Neural progenitor cell (in vitro differentiated cells): Measurements from ENCODE around the gene PABPC3. TPM values are rescaled to one million over a fixed set of nuclear protein-coding genes. Genes with fewer than 3 reads are reported as not detected.

ENCODE experiments used
- DNase-seq: peaks from one replicate; pipeline ENCODE4 v3.0.0-alpha.2; 2016; ENCODE audit warnings: low spot score
- H2AFZ ChIP-seq: fragments of 200-600 bp; sonication (generic); replicated peaks from 2 replicates; pipeline ENCODE4 v1.6.1; 2016; ENCODE audit warnings: antibody characterized with exemption
- H3F3A ChIP-seq: fragments of 200-600 bp; sonication (generic); 2 replicates; pipeline ENCODE4 v1.6.1; 2016; ENCODE audit warnings: antibody characterized with exemption, low read depth
- H3K27ac ChIP-seq: fragments of 200-600 bp; sonication (generic); 2 replicates; pipeline ENCODE4 v1.5.1; 2016; ENCODE audit warnings: mild to moderate bottlenecking
- H3K27me3 ChIP-seq: fragments of 200-600 bp; sonication (generic); 2 replicates; pipeline ENCODE4 v1.6.1; 2016; ENCODE audit warnings: mild to moderate bottlenecking, moderate library complexity
- H3K36me3 ChIP-seq: fragments of 200-600 bp; sonication (generic); 2 replicates; pipeline ENCODE4 v1.5.1; 2016
- H3K4me1 ChIP-seq: fragments of 200-600 bp; sonication (generic); 2 replicates; pipeline ENCODE4 v1.6.1; 2016; ENCODE audit warnings: mixed run types
- H3K4me2 ChIP-seq: fragments of 200-600 bp; sonication (generic); 2 replicates; pipeline ENCODE4 v1.6.1; 2016
- H3K4me3 ChIP-seq: fragments of 200-600 bp; sonication (generic); 2 replicates; pipeline ENCODE4 v1.5.1; 2016
- H3K79me2 ChIP-seq: fragments of 200-600 bp; sonication (generic); 2 replicates; pipeline ENCODE4 v1.6.1; 2016; ENCODE audit warnings: low read depth
- H3K9ac ChIP-seq: fragments of 200-600 bp; sonication (generic); 2 replicates; pipeline ENCODE4 v1.6.1; 2016
- H3K9me3 ChIP-seq: fragments of 200-600 bp; sonication (generic); 2 replicates; pipeline ENCODE4 v1.5.1; 2016; ENCODE audit warnings: low read depth
- H4K20me1 ChIP-seq: fragments of 200-600 bp; sonication (generic); 2 replicates; pipeline ENCODE4 v1.6.1; 2016; ENCODE audit warnings: low read depth
- H3K27ac Mint-ChIP-seq: 3 replicates; pipeline ENCODE4 v1.8.0; 2021; ENCODE audit warnings: mixed read lengths
- H3K27me3 Mint-ChIP-seq: 2 replicates; pipeline ENCODE4 v1.8.0; 2022; ENCODE audit warnings: low read depth, mild to moderate bottlenecking, inconsistent platforms, moderate library complexity, mixed read lengths; ENCODE audit not compliant: insufficient read depth
- H3K36me3 Mint-ChIP-seq: 3 replicates; pipeline ENCODE4 v1.8.0; 2021; ENCODE audit warnings: mixed read lengths
- H3K4me1 Mint-ChIP-seq: 3 replicates; pipeline ENCODE4 v1.8.0; 2021; ENCODE audit warnings: mixed read lengths
- H3K4me3 Mint-ChIP-seq: 3 replicates; pipeline ENCODE4 v1.8.0; 2021; ENCODE audit warnings: mild to moderate bottlenecking, moderate library complexity, mixed read lengths
- H3K9me3 Mint-ChIP-seq: 3 replicates; pipeline ENCODE4 v1.8.0; 2020; ENCODE audit warnings: mixed read lengths
- CTCF ChIP-seq: fragments of 200-600 bp; sonication (generic); IDR thresholded peaks from 2 replicates; pipeline ENCODE4 v1.5.1; 2017; ENCODE audit warnings: antibody characterized with exemption, mild to moderate bottlenecking
- EZH2 ChIP-seq: fragments of 200-600 bp; sonication (generic); IDR thresholded peaks from 2 replicates; pipeline ENCODE4 v1.6.1; 2017; ENCODE audit warnings: antibody characterized with exemption, mild to moderate bottlenecking, moderate library complexity
- EZH2phosphoT487 ChIP-seq: fragments of 200-600 bp; sonication (generic); IDR thresholded peaks from 2 replicates; pipeline ENCODE4 v1.6.1; 2017; ENCODE audit warnings: antibody characterized with exemption
- total RNA-seq: library from RNA; depleted of rRNA; stranded (reverse); fragments of >200 nt; gene quantifications from 2 replicates; pipeline ENCODE4 v1.2.3, GENCODE V29; 2015; ENCODE audit warnings: low replicate concordance

The PABPC3 gene
- total RNA-seq, 1 donor from 2014 or later, result 0.17 TPM

DNA sequence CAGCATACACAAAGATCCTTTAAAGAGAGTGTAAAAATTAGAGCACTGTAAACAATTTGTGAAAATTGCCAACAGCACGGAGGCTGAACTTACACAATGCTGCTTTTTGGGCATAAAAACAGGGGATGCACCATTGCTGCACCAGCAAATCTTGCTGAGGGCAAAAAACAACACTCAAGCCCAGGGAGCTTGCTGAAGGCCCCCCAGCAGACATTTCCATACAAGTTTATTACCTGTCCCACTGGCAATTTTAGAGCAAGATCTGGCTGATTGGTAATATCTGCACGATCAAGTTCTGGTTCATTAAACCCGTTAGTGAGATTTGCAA, 41.8 kb downstream of the PABPC3 start:
- H3K36me3 ChIP-seq, result no peaks in the 10 kb centered on the region
- H3K4me3 Mint-ChIP-seq, result no peak overlapping the region
- peaks cover 22% of the 10 kb centered on the region for H3K27me3 ChIP-seq
- peaks cover 19% of the 10 kb centered on the region for H3F3A ChIP-seq
- no peak for DNase-seq
- H3K27ac Mint-ChIP-seq, result no peak overlapping the region
- peaks cover 2% of the 10 kb centered on the region for H3K36me3 Mint-ChIP-seq
- H3K9me3 ChIP-seq, result no peaks in the 10 kb centered on the region
- H4K20me1 ChIP-seq, result no peaks in the 10 kb centered on the region
- H3K4me3 ChIP-seq, result peak overlapping the region; percentile 33
- H3K9ac ChIP-seq, result no peak overlapping the region
- H3K27me3 Mint-ChIP-seq, result peaks cover 7% of the 10 kb centered on the region
- no peak overlapping the region for H3K27ac ChIP-seq
- H3K4me1 Mint-ChIP-seq, result peaks cover 25% of the 10 kb centered on the region
- peak overlapping the region; percentile 70 for H3K4me2 ChIP-seq
- peaks cover 25% of the 10 kb centered on the region for H3K9me3 Mint-ChIP-seq
- no peak overlapping the region for H2AFZ ChIP-seq
- no peak for TF ChIP-seq CTCF
- TF ChIP-seq EZH2phosphoT487, result no peak
- no peak for TF ChIP-seq EZH2
- H3K79me2 ChIP-seq, result no peaks in the 10 kb centered on the region
- peaks cover 17% of the 10 kb centered on the region for H3K4me1 ChIP-seq

DNA sequence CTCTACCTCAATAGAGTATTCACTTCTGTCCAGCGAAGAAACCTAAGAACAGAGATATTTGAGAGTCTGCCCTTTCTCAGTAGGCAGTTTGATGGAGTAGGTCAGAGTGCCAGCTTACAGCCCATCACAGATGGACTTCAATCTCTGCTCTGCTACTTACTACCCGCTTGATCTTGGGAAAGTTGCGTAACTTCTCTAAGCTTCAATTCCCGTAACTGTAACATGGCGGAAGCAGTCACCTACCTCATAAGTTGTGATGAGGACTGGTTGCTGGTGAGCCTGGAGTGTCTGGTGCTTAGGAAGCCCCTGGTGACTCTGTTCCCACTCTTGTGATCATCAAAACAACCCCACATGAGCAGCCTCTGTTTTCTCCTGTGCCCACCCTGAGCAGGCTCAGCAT, 45.1 kb downstream of the PABPC3 start:
- no peak for DNase-seq
- no peak overlapping the region for H3K27ac Mint-ChIP-seq

GRCh38 chr13:25143706-25144105, 47.8 kb downstream of the PABPC3 start:
- Histone ChIP-seq H3K9ac (no peak overlapping the region), H3F3A (no peaks in the 10 kb centered on the region), H3K79me2 (no peaks in the 10 kb centered on the region), H3K4me3 (no peak overlapping the region), H4K20me1 (no peaks in the 10 kb centered on the region), H3K27ac (no peak overlapping the region), H3K4me1 (no peaks in the 10 kb centered on the region), H3K9me3 (no peaks in the 10 kb centered on the region), H2AFZ (no peak overlapping the region), H3K27me3 (no peaks in the 10 kb centered on the region), H3K4me2 (no peak overlapping the region), H3K36me3 (no peaks in the 10 kb centered on the region)
- Mint-ChIP-seq H3K27me3 (peaks cover 5% of the 10 kb centered on the region), H3K9me3 (peaks cover 8% of the 10 kb centered on the region), H3K36me3 (peaks cover 2% of the 10 kb centered on the region), H3K27ac (no peak overlapping the region), H3K4me3 (no peak overlapping the region), H3K4me1 (no peaks in the 10 kb centered on the region)
- TF ChIP-seq EZH2phosphoT487 (no peak), CTCF (no peak), EZH2 (no peak)
- DNase-seq, result no peak

More for the DNA sequence above, 45.1 kb downstream of the PABPC3 start:
- Histone ChIP-seq H3K4me1 (peaks cover 17% of the 10 kb centered on the region), H3K4me2 (no peak overlapping the region), H3K9ac (no peak overlapping the region), H3K9me3 (no peaks in the 10 kb centered on the region), H3F3A (peaks cover 19% of the 10 kb centered on the region), H3K36me3 (no peaks in the 10 kb centered on the region), H3K79me2 (no peaks in the 10 kb centered on the region), H3K27ac (no peak overlapping the region), H2AFZ (no peak overlapping the region), H3K4me3 (no peak overlapping the region), H3K27me3 (peaks cover 16% of the 10 kb centered on the region), H4K20me1 (no peaks in the 10 kb centered on the region)
- Mint-ChIP-seq H3K27me3 (peaks cover 4% of the 10 kb centered on the region), H3K4me1 (peaks cover 19% of the 10 kb centered on the region), H3K9me3 (peaks cover 8% of the 10 kb centered on the region), H3K36me3 (peaks cover 2% of the 10 kb centered on the region), H3K4me3 (no peak overlapping the region)
- TF ChIP-seq EZH2phosphoT487 (no peak), CTCF (no peak), EZH2 (no peak)
